GM18909 (cell line): ENCODE results near the gene TGFB1.
A peak's percentile ranks its signal among the peaks of the same experiment; 100 is the strongest.
"Not testable (repeated sequence)": the region's sequence is repeated elsewhere in the genome, so short reads cannot be mapped to it uniquely, and the experiment has no call there.

Experiments
- ATAC-seq: cut with Tn5 transposase; IDR thresholded peaks from one replicate; pipeline ENCODE4 v1.9.1; 2021; ENCODE audit warnings: mild to moderate bottlenecking; ENCODE audit not compliant: unreplicated experiment, poor library complexity

The TGFB1 gene

DNA sequence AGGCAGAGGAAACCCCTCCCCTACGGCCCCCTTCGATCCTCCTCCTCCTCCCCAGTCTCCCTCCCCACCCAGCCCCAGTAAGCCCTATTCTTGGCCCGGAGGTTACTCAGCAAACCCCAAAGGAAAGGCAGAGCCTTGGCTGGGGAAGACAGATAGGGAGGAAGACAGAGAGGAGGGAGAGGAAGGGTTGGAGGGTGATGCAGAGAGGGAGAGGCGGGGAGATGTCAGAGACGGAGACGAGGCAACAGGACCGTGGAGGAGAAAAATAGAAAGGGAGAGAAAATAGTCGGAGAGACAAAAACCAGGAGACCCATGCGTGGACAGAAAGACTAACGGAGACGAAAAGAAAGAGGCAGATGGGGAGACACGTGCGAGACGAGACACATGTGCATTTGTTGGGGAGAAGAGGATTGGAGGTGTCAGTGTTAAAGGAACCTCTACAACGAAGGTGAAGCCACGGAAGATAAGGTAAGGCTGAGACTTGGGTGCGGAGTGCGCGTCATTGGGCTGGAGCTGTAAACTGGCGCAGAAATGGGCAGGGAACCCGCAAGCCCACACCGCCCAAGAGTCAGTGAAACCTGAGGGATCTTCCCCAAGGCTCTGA lies 2.9 kb downstream of the TGFB1 start:
- peak; percentile 0 for ATAC-seq

- ATAC-seq, result not testable (repeated sequence)
Measured at GRCh38 chr19:41346916-41347315, 6.8 kb downstream of the TGFB1 start.

DNA sequence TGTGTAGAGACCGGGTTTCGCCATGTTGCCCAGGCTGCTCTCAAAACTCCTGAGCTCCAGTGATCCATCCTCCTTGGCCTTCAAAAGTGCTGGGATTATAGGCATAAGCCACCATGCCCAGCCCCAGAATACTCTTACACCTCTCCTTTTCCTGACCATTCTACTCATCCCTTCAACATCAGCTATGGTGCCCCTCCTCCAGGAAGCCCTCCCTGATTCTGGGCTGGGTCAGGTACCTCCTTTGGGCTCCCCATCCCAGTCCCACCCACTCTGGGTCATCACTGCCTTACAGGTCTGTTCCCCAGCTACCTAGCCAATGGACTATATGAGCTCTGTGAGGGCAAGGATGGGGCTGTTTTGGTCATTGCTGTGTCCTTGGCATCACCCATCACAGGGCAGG lies 9.6 kb downstream of the TGFB1 start:
- no peak for ATAC-seq

- no peak for ATAC-seq
Measured at GRCh38 chr19:41341669-41342490, 11.8 kb downstream of the TGFB1 start.

- no peak for ATAC-seq
Measured at GRCh38 chr19:41339936-41340335, 13.8 kb downstream of the TGFB1 start.

GRCh38 chr19:41335467-41335866 lies 18.3 kb downstream of the TGFB1 start:
- no peak for ATAC-seq

DNA sequence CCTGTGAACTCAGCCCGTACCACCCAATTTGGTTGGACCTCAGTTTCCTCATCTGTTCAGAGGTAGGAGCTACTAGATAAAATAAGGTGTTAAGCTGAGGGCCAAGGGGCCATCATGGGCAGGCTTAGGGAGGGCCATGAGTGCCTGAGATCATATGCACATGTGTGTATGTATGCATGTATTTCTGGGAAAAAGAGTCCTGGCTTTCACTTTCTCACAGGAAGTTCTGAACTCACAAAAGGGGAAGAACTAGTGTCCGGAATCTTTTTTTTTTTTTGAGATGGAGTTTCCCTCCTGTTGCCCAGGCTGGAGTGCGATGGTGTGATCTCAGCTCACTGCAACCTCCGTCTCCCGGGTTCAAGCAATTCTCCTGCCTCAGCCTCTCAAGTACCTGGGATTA lies 18.9 kb downstream of the TGFB1 start:
- no peak for ATAC-seq

GRCh38 chr19:41332468-41332867 lies 21.3 kb downstream of the TGFB1 start:
- no peak for ATAC-seq

DNA sequence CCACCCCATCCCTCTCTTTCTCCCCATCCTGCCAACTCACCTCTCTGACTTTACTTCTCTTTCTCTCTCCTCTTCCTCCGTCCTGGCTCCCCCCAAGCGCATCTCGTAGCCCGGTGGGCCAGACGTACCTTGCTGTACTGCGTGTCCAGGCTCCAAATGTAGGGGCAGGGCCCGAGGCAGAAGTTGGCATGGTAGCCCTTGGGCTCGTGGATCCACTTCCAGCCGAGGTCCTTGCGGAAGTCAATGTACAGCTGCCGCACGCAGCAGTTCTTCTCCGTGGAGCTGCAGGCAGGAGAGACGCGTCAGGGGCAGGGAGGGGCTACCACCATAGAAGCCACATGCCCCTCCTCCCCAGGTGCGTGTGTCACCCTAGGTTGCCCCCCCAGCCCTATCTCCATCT lies 21.7 kb downstream of the TGFB1 start:
- no peak for ATAC-seq

DNA sequence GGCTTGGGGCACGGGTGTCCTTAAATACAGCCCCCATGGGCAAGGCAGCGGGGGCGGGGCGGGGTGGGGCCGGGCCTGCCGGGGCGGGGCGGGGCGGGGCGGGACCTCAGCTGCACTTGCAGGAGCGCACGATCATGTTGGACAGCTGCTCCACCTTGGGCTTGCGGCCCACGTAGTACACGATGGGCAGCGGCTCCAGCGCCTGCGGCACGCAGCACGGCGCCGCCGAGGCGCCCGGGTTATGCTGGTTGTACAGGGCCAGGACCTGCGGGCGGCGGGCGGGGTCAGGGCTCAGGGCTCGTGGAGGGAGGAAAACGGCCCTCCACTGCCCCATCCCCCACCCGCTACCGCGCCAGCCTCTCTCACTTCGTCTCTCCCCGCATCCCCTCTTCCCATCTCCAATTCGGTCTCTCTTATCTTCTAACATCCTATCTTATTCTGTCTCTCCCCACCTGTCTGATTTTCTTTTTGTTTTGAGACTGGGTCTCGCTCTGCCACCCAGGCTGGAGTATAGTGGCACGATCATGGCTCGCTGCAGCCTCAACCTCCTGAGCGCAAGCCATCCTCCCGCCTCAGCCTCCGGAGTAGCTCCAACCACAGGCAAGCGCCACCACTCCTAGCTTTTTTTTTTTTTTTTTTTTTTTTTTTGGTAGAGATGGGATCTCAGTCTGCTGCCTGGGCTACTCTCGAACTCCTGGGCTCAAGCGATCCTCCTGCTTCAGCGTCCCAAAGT lies 22.6 kb downstream of the TGFB1 start:
- ATAC-seq, result no peak

DNA sequence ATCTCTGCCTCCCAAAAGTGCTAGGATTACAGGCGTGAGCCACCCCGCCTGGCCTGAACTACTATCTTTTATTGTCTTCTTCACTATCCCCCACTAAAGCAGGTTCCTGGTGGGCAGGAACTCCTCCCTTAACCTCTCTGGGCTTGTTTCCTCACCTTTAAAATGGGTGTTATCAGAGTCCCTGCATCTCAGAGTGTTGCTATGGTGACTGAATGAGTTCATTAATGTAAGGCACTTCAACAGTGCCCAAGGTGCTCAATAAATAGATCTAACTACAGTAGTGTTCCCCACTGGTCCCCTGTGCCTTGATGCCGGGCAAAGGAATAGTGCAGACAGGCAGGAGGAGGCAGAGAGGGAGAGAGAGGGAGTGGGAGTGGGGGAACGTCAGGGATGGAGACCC lies 23.2 kb downstream of the TGFB1 start:
- ATAC-seq, result no peak

GRCh38 chr19:41328842-41329225 lies 24.9 kb downstream of the TGFB1 start:
- no peak for ATAC-seq

DNA sequence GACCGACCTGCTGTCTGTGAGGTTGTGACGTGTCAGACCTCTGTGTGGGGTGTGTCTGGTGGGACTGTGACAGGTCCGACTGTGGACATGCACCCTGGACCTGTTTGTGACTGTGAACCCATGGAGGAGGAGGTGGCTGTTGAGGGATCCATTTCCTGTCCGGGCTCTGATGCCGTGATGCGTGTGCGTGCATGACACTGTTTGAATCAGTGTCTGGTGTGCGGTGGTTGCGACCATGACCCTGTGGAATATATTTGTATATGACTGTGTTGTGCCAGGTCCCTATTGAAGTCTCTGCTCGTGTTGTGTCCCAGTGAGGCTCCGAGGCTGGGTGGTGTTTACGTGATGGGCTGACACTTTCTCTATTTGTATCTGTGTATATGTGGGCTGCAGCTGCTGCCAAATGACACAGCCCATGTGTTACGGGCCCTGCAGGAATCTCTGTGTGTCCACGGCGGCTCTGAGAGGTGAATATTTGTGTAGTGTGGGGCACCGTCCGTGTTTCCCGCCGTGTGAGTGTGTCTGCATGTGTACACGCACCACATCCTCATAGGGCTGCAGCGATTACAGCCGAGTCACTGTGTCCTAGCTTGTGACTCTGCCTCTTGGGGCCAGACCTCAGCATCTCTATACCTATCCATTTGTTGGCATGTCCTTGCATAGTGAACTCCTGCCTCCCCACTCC lies 25.4 kb downstream of the TGFB1 start:
- ATAC-seq, result peak; percentile 7

- peak; percentile 67 for ATAC-seq
Measured at GRCh38 chr19:41327576-41328156, 26.1 kb downstream of the TGFB1 start.

GRCh38 chr19:41327076-41327575 lies 26.6 kb downstream of the TGFB1 start:
- no peak for ATAC-seq

DNA sequence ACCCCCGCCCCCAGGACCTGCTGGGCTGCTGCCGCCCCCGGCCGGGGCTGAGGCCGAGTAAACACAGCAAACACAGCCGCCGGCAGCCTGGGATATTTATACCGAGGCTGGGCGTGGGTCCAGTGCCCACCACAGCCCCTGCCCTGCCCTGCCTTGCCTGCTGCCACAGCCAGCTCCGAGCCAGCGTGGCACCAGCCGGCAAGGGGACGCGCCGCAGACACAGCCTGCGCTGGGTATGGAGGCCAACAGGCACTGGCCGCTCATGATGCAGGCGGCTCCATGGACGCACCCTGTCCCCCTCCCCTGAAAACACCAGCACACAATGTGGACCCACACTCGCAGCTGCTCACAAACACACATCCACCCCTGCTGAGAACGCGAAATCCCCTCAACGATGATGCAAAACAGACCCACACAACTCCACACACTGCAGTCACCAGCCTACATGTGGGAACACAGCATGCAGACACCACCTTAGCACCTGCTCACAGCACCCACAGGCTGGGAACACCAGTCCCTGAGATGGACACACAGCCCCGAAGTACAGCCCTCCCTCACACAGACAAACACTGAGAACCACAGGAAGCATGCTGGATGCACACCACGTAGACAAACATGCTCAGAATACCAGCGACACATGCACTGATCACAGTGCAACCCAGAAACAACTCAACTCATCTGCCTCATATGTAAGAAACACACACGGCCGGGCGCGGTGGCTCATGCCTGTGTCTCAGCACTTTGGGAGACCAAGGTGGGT lies 27.6 kb downstream of the TGFB1 start:
- no peak for ATAC-seq

DNA sequence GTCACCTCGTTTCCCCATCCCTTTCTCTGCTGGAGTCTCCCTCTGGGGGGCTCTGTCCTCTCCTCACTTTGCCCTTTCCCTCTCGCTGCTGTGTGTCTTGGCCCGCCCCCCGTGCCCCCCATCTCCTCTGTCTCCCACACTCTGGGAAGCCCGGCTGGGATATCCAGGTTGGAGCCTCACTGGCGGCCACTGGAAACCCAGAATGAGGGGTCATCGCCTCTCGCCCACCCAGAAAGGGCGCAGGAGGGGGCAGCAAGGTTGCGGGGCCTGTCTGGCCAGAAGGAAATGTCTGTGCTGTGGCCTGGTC lies 28.1 kb downstream of the TGFB1 start:
- no peak for ATAC-seq

DNA sequence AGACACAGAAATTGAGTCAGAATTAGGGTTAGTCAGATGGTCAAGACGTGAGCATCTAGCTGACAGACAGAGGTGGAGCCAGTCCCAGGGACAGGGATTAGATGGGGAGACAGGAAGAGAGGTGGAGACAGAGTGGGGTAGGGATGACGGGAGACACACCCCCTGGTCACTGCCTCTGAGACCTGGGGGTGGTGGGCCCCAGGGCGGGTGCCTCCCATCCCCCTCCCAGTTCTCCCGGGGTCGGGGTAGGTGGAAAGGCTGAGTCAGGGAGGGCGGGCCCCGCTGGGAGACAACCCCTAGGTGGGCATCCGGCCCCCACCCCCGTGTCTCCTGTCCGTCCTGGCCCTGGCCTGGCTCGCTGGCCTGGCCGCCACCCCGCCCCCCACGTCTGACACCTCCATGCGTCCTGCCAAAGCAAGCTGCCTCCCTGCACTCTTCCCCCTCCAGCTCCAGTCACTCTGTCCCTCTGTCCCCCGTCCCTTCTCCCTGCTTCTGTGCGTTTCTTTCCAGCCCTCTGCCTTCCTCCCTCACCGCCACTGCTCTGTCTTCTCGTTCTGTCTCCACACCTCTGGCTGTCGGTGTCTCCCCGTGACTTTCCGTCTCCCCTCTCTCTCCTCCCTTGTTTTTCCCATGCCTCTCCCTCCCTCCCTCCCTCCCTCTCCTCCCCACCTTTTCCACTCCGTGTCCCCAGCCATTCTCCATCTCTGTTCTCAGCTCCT lies 28.6 kb downstream of the TGFB1 start:
- ATAC-seq, result no peak

- ATAC-seq, result no peak
Measured at GRCh38 chr19:41324231-41324702, 29.5 kb downstream of the TGFB1 start.
